Effector memory CD4-positive, alpha-beta T cell (primary cell): Measurements from ENCODE around the gene CLP1.
A peak's percentile ranks its signal among the peaks of the same experiment; 100 is the strongest.
"Not testable (repeated sequence)": the region's sequence is repeated elsewhere in the genome, so short reads cannot be mapped to it uniquely, and the experiment has no call there.

Experiments used
- DNase-seq, 3 donors: peaks; one replicate each; pipeline ENCODE4 v3.0.0-alpha.2; 2020
- H3K27ac ChIP-seq: 2 replicates; pipeline ENCODE4 v1.7.0; 2013; ENCODE audit warnings: mild to moderate bottlenecking, low read length, moderate library complexity; ENCODE audit not compliant: insufficient read depth, poor library complexity, severe bottlenecking
- H3K27me3 ChIP-seq: replicated peaks from 2 replicates; pipeline ENCODE4 v1.7.0; 2013; ENCODE audit warnings: mild to moderate bottlenecking, low read length; ENCODE audit not compliant: insufficient read depth, control insufficient read depth, poor library complexity, severe bottlenecking
- H3K36me3 ChIP-seq: 2 replicates; pipeline ENCODE4 v1.7.0; 2013; ENCODE audit warnings: mild to moderate bottlenecking, low read length, moderate library complexity; ENCODE audit not compliant: control insufficient read depth, insufficient read depth
- H3K4me1 ChIP-seq: 2 replicates; pipeline ENCODE4 v1.7.0; 2013; ENCODE audit warnings: low read length, mild to moderate bottlenecking; ENCODE audit not compliant: control insufficient read depth, insufficient read depth, poor library complexity, severe bottlenecking
- H3K4me3 ChIP-seq: 2 replicates; pipeline ENCODE4 v1.7.0; 2013; ENCODE audit warnings: low read length, low read depth, mild to moderate bottlenecking; ENCODE audit not compliant: insufficient read depth, poor library complexity, severe bottlenecking
- H3K9me3 ChIP-seq: 2 replicates; pipeline ENCODE4 v1.7.0; 2013; ENCODE audit warnings: mild to moderate bottlenecking, low read length, moderate library complexity; ENCODE audit not compliant: control insufficient read depth

CLP1 gene

GRCh38 chr11:57648801-57649735, 8.5 kb upstream of the CLP1 start:
- H3K4me1 ChIP-seq, result peaks cover 26% of the 10 kb centered on the region
- no peaks in the 10 kb centered on the region for H3K9me3 ChIP-seq
- H3K27ac ChIP-seq, result no peak overlapping the region
- peaks cover 41% of the 10 kb centered on the region for H3K27me3 ChIP-seq
- H3K36me3 ChIP-seq, result no peaks in the 10 kb centered on the region
- no peak for DNase-seq
- H3K4me3 ChIP-seq, result peak overlapping the region; percentile 40

- H3K27ac ChIP-seq, result no peak within 1 kb of the TSS
- H3K27me3 ChIP-seq, result peaks cover 41% of the 10 kb centered on the region
Observed at GRCh38 chr11:57649826-57650738, 7.5 kb upstream of the CLP1 start, which contains the start of gene YPEL4. YPEL4 (minus strand) TSS chr11:57649912; CDS start chr11:57647107, 2,805 bp downstream.

GRCh38 chr11:57650739-57651090, 6.8 kb upstream of the CLP1 start:
- no peak for DNase-seq
- Histone ChIP-seq H3K4me3 (no peak overlapping the region), H3K4me1 (peaks cover 26% of the 10 kb centered on the region), H3K27me3 (peaks cover 37% of the 10 kb centered on the region), H3K27ac (no peak overlapping the region), H3K36me3 (no peaks in the 10 kb centered on the region), H3K9me3 (no peaks in the 10 kb centered on the region)

More at GRCh38 chr11:57649826-57650738, 7.5 kb upstream of the CLP1 start, which contains the start of gene YPEL4:
- peak; percentile 56 to 73 (median 62) for DNase-seq
- H3K4me3 ChIP-seq, result peak within 1 kb of the TSS; percentile 40
- H3K4me1 ChIP-seq, result peaks cover 26% of the 10 kb centered on the region
- H3K9me3 ChIP-seq, result no peaks in the 10 kb centered on the region
- no peaks in the 10 kb centered on the region for H3K36me3 ChIP-seq

GRCh38 chr11:57651408-57651807, 6.2 kb upstream of the CLP1 start:
- H3K9me3 ChIP-seq, result no peaks in the 10 kb centered on the region
- peaks cover 26% of the 10 kb centered on the region for H3K4me1 ChIP-seq
- no peak overlapping the region for H3K4me3 ChIP-seq
- no peaks in the 10 kb centered on the region for H3K36me3 ChIP-seq
- no peak overlapping the region for H3K27ac ChIP-seq
- peaks cover 30% of the 10 kb centered on the region for H3K27me3 ChIP-seq
- no peak for DNase-seq

- peaks cover 22% of the 10 kb centered on the region for H3K27me3 ChIP-seq
- not testable (repeated sequence) for H3K9me3 ChIP-seq, H3K4me3 ChIP-seq, H3K27ac ChIP-seq, H3K36me3 ChIP-seq
- H3K4me1 ChIP-seq, result peaks cover 24% of the 10 kb centered on the region
- DNase-seq, result peak; percentile 37 to 45 (median 38)
Observed at GRCh38 chr11:57652230-57652629, 5.3 kb upstream of the CLP1 start.

- H3K27ac ChIP-seq, result no peak overlapping the region
- H3K36me3 ChIP-seq, result no peaks in the 10 kb centered on the region
- H3K9me3 ChIP-seq, result no peaks in the 10 kb centered on the region
- H3K4me1 ChIP-seq, result peaks cover 24% of the 10 kb centered on the region
- no peak for DNase-seq
- peaks cover 18% of the 10 kb centered on the region for H3K27me3 ChIP-seq
- no peak overlapping the region for H3K4me3 ChIP-seq
Observed at GRCh38 chr11:57652662-57653061, 4.9 kb upstream of the CLP1 start.

- Histone ChIP-seq H3K27me3 (peaks cover 13% of the 10 kb centered on the region), H3K4me1 (peaks cover 27% of the 10 kb centered on the region), H3K9me3 (no peaks in the 10 kb centered on the region), H3K27ac (no peak overlapping the region), H3K4me3 (no peak overlapping the region), H3K36me3 (no peaks in the 10 kb centered on the region)
- no peak for DNase-seq
Observed at GRCh38 chr11:57653163-57653562, 4.4 kb upstream of the CLP1 start.

- Histone ChIP-seq H3K4me3 (peak overlapping the region; percentile 64), H3K4me1 (peaks cover 9% of the 10 kb centered on the region), H3K27me3 (no peaks in the 10 kb centered on the region), H3K9me3 (no peaks in the 10 kb centered on the region), H3K27ac (peak overlapping the region; percentile 87), H3K36me3 (peaks cover 26% of the 10 kb centered on the region)
- no peak for DNase-seq
Observed at GRCh38 chr11:57656885-57657193, 723 bp upstream of the CLP1 start.

- no peak for DNase-seq
- Histone ChIP-seq H3K27ac (peak overlapping the region; percentile 87), H3K27me3 (no peaks in the 10 kb centered on the region), H3K4me3 (peak overlapping the region; percentile 64), H3K9me3 (no peaks in the 10 kb centered on the region), H3K4me1 (peaks cover 9% of the 10 kb centered on the region), H3K36me3 (peaks cover 37% of the 10 kb centered on the region)
Observed at GRCh38 chr11:57658023-57658361, 430 bp downstream of the CLP1 start.

- no peak overlapping the region for H3K4me3 ChIP-seq
- no peak for DNase-seq
- H3K27ac ChIP-seq, result no peak overlapping the region
- peaks cover 9% of the 10 kb centered on the region for H3K4me1 ChIP-seq
- peaks cover 37% of the 10 kb centered on the region for H3K36me3 ChIP-seq
- no peaks in the 10 kb centered on the region for H3K27me3 ChIP-seq
- H3K9me3 ChIP-seq, result no peaks in the 10 kb centered on the region
Observed at GRCh38 chr11:57659669-57660068, 2.1 kb downstream of the CLP1 start.
